HG03103 (cell line): Measurements from ENCODE around the gene NOTCH2NLA.
"Not testable (repeated sequence)": the region's sequence is repeated elsewhere in the genome, so short reads cannot be mapped to it uniquely, and the experiment has no call there.

ENCODE experiments used
- ATAC-seq: cut with Tn5 transposase; IDR thresholded peaks from one replicate; pipeline ENCODE4 v1.9.1; 2021; ENCODE audit warnings: low read depth; ENCODE audit not compliant: unreplicated experiment

NOTCH2NLA gene

DNA sequence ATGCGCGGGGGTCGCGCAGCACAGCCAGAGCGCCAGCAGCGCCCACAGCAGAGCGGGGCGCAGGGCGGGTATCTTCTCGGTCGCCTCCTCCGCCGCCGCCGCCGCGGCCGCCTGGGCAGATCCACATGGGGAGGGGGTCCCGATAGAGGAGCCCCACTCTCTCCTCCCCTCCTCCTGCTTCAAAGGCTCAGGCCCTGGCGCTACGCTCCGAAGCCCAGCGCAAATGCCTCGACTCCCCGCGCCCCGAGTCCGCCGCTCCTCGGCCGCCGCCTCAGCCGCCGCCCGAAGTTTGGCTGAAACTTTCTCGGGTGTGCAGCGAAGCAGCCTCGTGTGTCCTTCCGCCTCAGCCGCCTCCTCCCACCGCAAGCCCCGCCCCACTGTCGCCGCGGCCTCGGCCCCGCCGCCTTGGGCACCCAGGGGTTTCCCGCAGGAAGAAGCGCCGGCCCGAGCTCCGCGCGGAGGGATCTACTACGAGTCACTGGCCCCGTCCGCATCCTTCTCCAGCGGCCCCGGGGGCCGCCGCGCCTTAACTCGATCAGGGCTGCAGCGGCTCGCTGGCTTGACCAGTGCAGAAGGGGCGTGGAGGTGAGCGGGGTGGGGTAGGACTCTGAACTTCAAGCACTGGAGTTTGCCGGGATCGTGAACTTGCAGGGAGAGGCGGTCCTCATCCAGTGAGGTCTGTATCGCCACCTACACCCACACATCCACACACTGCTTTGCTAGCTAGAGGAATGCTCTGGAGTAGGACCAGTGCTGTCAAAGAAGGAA is at the start of gene NOTCH2NLA:
Gene NOTCH2NLA, minus strand, starts transcription at position 312 of the 768 bp plus-strand sequence. CDS start 39,684 bp downstream, outside the sequence.
- not testable (repeated sequence) for ATAC-seq

GRCh38 chr1:146278346-146278745 is 49.5 kb upstream of the NOTCH2NLA start:
- peak; percentile 51 for ATAC-seq

DNA sequence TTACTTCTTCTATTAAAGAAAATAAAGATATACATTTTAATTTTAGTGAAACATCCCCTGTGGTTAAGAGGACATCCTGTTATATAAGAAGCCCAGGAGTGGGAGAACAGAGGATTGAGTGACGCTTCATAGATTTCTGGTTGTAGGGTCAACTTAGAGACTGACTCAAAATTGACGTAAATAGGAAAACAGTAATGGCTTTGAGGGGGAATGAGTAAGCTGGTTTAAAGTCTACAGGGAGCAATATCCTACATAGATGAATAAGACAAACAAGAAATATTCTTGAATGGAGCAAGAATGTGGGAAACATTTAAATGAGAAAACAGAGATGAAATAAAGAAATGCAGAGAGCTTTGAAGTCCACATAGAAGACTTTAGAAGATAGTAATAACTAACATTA is 48.3 kb upstream of the NOTCH2NLA start:
- not testable (repeated sequence) for ATAC-seq

GRCh38 chr1:146274083-146274482 is 45.3 kb upstream of the NOTCH2NLA start:
- not testable (repeated sequence) for ATAC-seq

DNA sequence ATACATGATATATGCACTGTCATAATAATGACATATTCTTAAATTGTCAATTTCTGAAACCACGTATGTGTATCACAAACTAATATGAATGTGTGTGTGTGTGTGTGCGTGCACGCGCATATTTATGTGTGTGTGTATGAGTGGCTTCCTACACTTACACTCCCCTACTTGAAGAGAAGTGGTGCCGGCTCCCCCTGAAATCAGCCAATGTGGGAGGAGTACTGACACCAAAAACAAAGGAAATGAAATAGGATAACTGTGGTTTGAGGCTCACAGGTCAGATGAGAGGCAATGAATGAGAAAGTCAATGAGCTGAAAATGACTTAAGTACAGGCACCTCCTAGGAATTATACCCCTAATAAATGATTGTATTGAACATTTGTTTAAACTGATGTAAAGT is 44.4 kb upstream of the NOTCH2NLA start:
- ATAC-seq = not testable (repeated sequence)

DNA sequence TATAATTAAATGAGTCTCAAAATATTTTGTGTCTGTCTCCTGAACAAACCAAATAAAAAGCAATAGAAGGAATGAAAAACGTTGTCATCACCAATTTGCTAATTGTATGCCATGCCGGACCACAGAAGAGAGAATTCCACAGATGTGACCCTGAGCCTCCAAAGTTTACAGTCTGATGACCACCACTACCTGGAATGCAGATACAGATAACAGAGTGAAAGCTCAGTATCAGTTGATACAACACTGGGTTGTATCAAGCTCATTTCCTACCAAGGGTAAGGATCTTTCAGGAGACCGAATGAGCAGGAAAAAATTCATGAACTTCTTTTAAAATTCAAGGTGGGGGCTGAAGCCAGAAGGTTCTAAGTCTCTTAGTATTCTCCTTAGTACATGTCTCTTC is 43.9 kb upstream of the NOTCH2NLA start:
- not testable (repeated sequence) for ATAC-seq

DNA sequence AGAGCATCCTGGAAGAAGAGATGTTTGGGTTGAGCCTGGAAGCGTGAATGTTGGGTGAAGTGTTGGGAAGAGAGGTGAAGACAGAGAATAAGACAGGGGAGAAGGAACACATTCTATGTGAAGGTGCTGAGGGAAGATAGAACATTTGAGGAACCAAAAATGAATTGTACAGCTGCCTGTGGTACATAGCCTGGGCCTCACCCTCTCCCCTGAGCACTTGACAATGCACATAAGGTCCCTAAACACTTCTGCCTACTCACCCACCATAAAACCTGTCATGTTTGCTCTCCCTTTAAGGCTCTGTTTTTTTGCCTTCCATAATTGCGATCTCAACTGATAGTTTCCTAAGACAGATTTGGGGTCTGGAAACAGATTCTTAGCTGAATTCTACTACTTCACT is 43.2 kb upstream of the NOTCH2NLA start:
- ATAC-seq = not testable (repeated sequence)

- ATAC-seq = not testable (repeated sequence)
Measured at GRCh38 chr1:146270129-146270528, 41.3 kb upstream of the NOTCH2NLA start.

GRCh38 chr1:146266179-146266748 is 37.4 kb upstream of the NOTCH2NLA start:
- not testable (repeated sequence) for ATAC-seq

GRCh38 chr1:146264761-146265160 is 35.9 kb upstream of the NOTCH2NLA start:
- ATAC-seq = not testable (repeated sequence)

GRCh38 chr1:146260006-146260730 is 31.3 kb upstream of the NOTCH2NLA start:
- not testable (repeated sequence) for ATAC-seq

DNA sequence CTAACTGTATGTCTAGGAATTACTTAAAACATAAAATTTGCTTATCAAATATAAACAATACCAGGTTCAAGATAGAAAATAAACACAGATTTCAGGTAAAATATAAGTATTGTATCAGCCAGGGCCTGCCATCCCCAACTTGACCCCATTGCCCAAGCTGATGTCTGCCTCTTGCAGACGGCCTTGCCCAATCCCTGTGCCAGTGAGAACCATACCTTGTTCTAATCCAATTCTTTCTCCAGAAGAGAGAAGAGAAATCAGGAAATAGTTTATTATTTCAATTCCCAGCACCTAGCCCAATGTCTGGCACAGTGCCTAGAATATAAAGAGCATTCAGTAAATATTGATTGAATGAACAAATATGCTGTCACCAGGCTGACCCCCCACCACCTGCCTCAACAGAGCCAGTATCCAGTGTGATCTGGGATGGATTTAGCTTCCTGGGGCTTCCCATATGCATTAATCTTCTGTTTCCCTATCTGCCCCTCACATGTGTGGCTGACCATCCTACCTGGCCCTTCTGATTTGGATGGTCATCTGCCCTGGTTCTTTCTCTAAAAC is 29.3 kb upstream of the NOTCH2NLA start:
- not testable (repeated sequence) for ATAC-seq

DNA sequence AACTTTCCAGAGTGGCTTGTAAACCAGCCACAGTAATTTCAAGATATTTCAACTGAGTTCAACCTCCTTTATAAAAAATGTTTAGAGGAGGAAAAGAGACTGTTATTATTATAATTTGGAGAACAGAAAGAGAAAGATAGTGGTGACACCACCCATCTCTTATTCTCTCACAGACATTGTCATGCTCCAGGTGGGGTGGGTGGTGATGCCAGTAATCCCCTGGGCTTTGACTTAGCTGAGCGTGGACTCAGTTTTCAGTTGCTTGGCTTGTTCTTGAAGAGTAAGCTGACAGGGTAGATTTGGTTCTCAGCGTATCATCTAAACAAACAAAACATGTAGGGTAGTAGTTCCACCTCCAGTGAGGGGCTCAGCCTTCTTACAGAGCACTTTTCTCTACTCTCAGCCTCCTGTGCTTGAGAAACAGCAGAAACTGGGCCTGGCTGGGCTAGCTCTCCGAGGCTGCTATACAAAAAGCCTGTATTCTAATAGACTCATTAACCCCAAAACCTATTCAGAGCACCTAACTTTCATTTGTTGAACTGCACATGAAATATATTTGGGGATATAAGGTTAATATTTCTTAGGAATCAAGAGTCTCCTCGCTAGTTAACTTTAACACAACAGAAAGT is 25.9 kb upstream of the NOTCH2NLA start:
- not testable (repeated sequence) for ATAC-seq

- ATAC-seq = not testable (repeated sequence)
Measured at GRCh38 chr1:146253249-146253855, 24.5 kb upstream of the NOTCH2NLA start.

DNA sequence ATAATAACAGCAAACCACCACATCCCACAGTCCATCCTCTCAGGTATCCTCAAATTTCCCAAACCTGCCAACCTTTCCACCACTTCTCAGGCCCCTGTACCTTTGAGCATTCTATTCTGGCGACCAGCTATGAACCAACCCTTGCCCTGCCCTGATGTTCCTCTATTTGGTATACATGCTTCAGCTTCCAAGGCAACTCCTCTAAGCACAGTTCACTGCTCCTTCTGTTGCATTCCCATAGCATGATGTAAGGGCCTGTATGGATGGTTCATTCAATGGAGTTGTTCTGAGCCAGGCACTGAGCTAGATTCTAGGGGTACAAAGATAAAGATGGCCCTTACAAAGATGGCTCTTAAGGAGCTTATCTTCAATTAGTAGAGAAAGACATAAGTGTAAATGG is 22.7 kb upstream of the NOTCH2NLA start:
- ATAC-seq = not testable (repeated sequence)

DNA sequence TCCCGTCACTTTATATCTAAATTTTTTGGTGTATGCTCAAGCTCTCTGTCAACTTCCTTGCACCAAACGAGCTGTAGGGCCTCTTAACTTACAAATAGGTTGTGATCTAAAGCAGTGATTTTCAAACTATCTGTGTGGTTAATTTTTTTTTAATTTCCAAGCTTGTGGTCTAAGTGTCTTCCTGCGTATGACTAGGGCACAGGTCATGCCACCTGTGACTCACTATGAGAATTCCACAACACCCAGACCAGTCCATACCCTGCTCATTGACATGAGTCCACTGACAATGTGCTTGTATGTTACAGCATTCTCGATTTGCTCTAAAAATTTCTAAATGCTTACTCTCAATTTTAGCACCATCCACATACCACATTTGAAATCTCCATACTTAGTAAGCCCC is 19.8 kb upstream of the NOTCH2NLA start:
- not testable (repeated sequence) for ATAC-seq

GRCh38 chr1:146236626-146237025 is 7.8 kb upstream of the NOTCH2NLA start:
- not testable (repeated sequence) for ATAC-seq

DNA sequence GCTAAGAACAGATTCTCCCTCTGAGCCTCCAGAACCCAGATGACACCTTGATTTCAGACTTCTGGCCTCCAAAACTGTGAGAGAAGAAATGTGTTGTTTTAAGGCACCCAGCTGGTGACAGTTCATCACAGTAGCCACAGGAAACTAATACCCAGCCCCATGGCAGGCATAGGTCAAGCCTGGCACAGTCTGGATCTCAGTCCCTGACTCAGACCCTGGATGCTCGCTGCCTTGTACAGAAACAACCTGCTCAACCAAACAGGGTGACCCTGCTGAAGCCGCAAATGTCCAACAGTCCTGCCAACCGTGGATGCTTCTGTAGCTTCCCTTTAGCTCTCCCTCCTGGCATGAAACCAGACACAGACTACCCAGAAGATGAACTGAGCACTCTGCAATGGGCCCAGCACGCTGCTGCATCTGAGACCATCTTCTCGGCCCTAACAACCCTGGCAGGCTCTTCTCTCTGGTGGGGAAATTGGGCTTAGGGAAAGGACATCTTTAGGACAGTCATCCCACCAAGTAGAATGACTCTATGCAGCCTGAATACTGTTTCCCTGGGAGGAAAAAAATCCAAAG is 7.3 kb upstream of the NOTCH2NLA start:
- ATAC-seq = not testable (repeated sequence)

DNA sequence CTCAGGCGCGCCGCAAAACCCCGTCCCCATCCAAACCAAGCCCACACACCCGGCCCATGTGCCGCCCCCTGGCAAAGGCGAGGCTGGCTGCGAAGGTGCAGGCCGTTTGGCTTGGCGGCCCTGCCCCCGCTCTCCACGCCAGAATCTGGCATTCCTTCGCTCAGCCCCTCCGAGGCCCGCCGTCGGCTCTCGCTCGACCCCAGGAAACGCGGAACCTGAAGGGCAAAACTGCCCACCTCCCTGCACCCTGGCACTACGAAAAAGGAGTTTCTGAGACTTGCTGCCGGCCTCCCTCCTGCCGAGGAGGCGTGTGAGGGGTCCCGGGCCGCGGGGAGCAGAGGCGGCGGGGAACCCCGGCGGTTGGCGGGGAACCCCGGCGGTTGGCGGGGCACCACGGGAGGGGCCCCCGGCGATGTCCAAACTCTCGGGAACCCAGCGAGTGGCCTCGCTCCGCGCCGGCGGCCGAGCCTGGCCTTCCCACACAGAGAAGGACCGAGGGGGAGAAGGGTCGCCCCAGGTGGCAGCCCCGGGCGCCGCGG is 608 bp downstream of the NOTCH2NLA start:
- ATAC-seq = not testable (repeated sequence)
